GM23248 (cell line): ENCODE results near the gene GTF3C5. TPM values are rescaled to one million over a fixed set of nuclear protein-coding genes. Genes with fewer than 3 reads are reported as not detected.

Source experiments
- DNase-seq: peaks from one replicate; pipeline ENCODE4 v3.0.0-alpha.2; 2015
- H2AFZ ChIP-seq: fragments of 200-600 bp; sonication (generic); 2 replicates; pipeline ENCODE4 v1.6.1; 2016; ENCODE audit warnings: antibody characterized with exemption
- H3F3A ChIP-seq: fragments of 200-600 bp; sonication (generic); 2 replicates; pipeline ENCODE4 v1.6.1; 2016; ENCODE audit warnings: mild to moderate bottlenecking, antibody characterized with exemption, mixed run types; ENCODE audit not compliant: insufficient read depth
- H3K27ac ChIP-seq: fragments of 200-600 bp; sonication (generic); 2 replicates; pipeline ENCODE4 v1.5.1; 2016; ENCODE audit warnings: mild to moderate bottlenecking
- H3K27me3 ChIP-seq: fragments of 200-600 bp; sonication (generic); replicated peaks from 2 replicates; pipeline ENCODE4 v1.6.1; 2016; ENCODE audit warnings: mild to moderate bottlenecking; ENCODE audit not compliant: insufficient read depth
- H3K36me3 ChIP-seq: fragments of 200-600 bp; sonication (generic); 2 replicates; pipeline ENCODE4 v1.6.1; 2016; ENCODE audit warnings: low read depth, mild to moderate bottlenecking
- H3K4me1 ChIP-seq: fragments of 200-600 bp; sonication (generic); 2 replicates; pipeline ENCODE4 v1.6.1; 2016; ENCODE audit warnings: mild to moderate bottlenecking; ENCODE audit not compliant: insufficient read depth
- H3K4me2 ChIP-seq: fragments of 200-600 bp; sonication (generic); one replicate; pipeline ENCODE4 v1.6.1; 2016; ENCODE audit warnings: mild to moderate bottlenecking; ENCODE audit not compliant: unreplicated experiment
- H3K4me3 ChIP-seq: fragments of 200-600 bp; sonication (generic); 2 replicates; pipeline ENCODE4 v1.5.1; 2016; ENCODE audit warnings: mild to moderate bottlenecking
- H3K79me2 ChIP-seq: fragments of 200-600 bp; sonication (generic); 2 replicates; pipeline ENCODE4 v1.6.1; 2016; ENCODE audit warnings: mild to moderate bottlenecking; ENCODE audit not compliant: insufficient read depth
- H3K9ac ChIP-seq: fragments of 200-600 bp; sonication (generic); 2 replicates; pipeline ENCODE4 v1.6.1; 2016; ENCODE audit warnings: mild to moderate bottlenecking
- H3K9me2 ChIP-seq: fragments of 200-600 bp; sonication (generic); 2 replicates; pipeline ENCODE4 v1.6.1; 2016; ENCODE audit warnings: mixed run types, mild to moderate bottlenecking, moderate library complexity; ENCODE audit not compliant: insufficient read depth
- H3K9me3 ChIP-seq: fragments of 200-600 bp; sonication (generic); one replicate; pipeline ENCODE4 v1.6.1; 2017; ENCODE audit warnings: low read depth
- H4K20me1 ChIP-seq: fragments of 200-600 bp; sonication (generic); 2 replicates; pipeline ENCODE4 v1.6.0; 2016; ENCODE audit not compliant: insufficient read depth
- EZH2 ChIP-seq: fragments of 200-600 bp; sonication (generic); IDR thresholded peaks from 2 replicates; pipeline ENCODE4 v1.6.1; 2018; ENCODE audit warnings: antibody characterized with exemption, mild to moderate bottlenecking; ENCODE audit not compliant: insufficient read depth, poor library complexity, severe bottlenecking
- EZH2phosphoT487 ChIP-seq: fragments of 200-600 bp; sonication (generic); IDR thresholded peaks from 2 replicates; pipeline ENCODE4 v1.6.1; 2018; ENCODE audit warnings: antibody characterized with exemption, moderate library complexity, mild to moderate bottlenecking, low read depth; ENCODE audit not compliant: insufficient read depth
- WGBS, 2 experiments: methylation state at CpG; one replicate each; pipeline ENCODE4 v1.1.6; 2015 to 2017; ENCODE audit warnings: low lambda C conversion rate in 2 of 2, low coverage in 1 of 2; ENCODE audit errors: missing lambda C conversion rate in 2 of 2; 5-methylcytosine and 5-hydroxymethylcytosine counted together
- in situ Hi-C: fragments of 300-500 bp; cut with MboI; formaldehyde crosslinking; loops from 2 replicates; pipeline ENCODE4 v1.15.0; 2020
- polyA plus RNA-seq: library from polyadenylated mRNA; unstranded; fragments of >200 nt; fragmentation: Nextera tagmentation; extraction: Ambion mirVana; gene quantifications from 2 replicates; pipeline ENCODE4 v1.2.1, GENCODE V29; 2016
- total RNA-seq: library from RNA; depleted of rRNA; stranded (reverse); fragments of >200 nt; shearing (Covaris generic); gene quantifications from 2 replicates; pipeline ENCODE4 v1.2.3, GENCODE V29; 2014

Gene GTF3C5
- total and polyA plus RNA-seq, 2 experiments from 2014 or later = 33.5 to 40.1 TPM

GRCh38 chr9:133029994-133030316, 842 bp upstream of the GTF3C5 start:
- H3K4me3 ChIP-seq = peak overlapping the region; percentile 92
- H3K4me1 ChIP-seq = peaks cover 7% of the 10 kb centered on the region; the same call in 1 of the 2 replicates
- DNase-seq = no peak
- H3F3A ChIP-seq = no peaks in the 10 kb centered on the region
- no peak for TF ChIP-seq EZH2
- TF ChIP-seq EZH2phosphoT487 = no peak
- H3K79me2 ChIP-seq = peaks cover 52% of the 10 kb centered on the region
- no peaks in the 10 kb centered on the region for H3K9me2 ChIP-seq
- no peaks in the 10 kb centered on the region for H4K20me1 ChIP-seq
- no peaks in the 10 kb centered on the region for H3K36me3 ChIP-seq
- peak overlapping the region; percentile 80 for H2AFZ ChIP-seq
- peak overlapping the region; percentile 92 for H3K9ac ChIP-seq
- H3K27ac ChIP-seq = peak overlapping the region; percentile 64
- WGBS, 2 experiments = 1% methylated on average over 28 of the region's 28 CpGs
- H3K9me3 ChIP-seq = no peaks in the 10 kb centered on the region
- in situ Hi-C loops = loop anchor here (25.0 kb wide), 1 partner anchor 457 kb away; the partner anchor contains the start of gene SLC2A6
- H3K4me2 ChIP-seq = peak overlapping the region; percentile 76
- no peaks in the 10 kb centered on the region for H3K27me3 ChIP-seq

DNA sequence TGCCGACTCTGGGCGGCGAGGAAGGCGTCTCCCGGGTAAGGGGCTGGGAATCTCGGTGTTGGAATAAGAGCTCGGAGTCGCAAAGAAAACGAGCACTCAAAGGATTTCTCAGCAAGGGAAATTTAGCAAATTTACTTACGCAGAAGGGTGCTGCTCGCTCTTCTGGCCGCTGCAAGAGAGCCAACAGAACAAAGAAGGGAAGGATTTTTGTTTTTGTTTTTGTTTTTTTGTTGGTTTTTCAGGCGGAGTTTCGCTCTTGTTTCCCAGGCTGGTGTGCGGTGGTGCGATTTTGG, 279 bp downstream of the GTF3C5 start:
- no peaks in the 10 kb centered on the region for H3F3A ChIP-seq
- no peak for DNase-seq
- H3K9me3 ChIP-seq = no peaks in the 10 kb centered on the region
- H3K9ac ChIP-seq = peak overlapping the region; percentile 92
- H3K4me1 ChIP-seq = peaks cover 7% of the 10 kb centered on the region; the same call in 1 of the 2 replicates
- WGBS, 2 experiments = 2 to 3% methylated on average over 16 of the region's 16 CpGs
- H2AFZ ChIP-seq = peak overlapping the region; percentile 96
- H3K27ac ChIP-seq = peak overlapping the region; percentile 79
- H3K27me3 ChIP-seq = no peaks in the 10 kb centered on the region
- in situ Hi-C loops = loop anchor here (25.0 kb wide), 1 partner anchor 456 kb away; the partner anchor contains the start of gene SLC2A6
- H3K79me2 ChIP-seq = peaks cover 63% of the 10 kb centered on the region
- peak overlapping the region; percentile 99 for H3K4me2 ChIP-seq
- no peaks in the 10 kb centered on the region for H3K36me3 ChIP-seq
- H3K9me2 ChIP-seq = no peaks in the 10 kb centered on the region
- TF ChIP-seq EZH2phosphoT487 (no peak), EZH2 (no peak)
- peak overlapping the region; percentile 92 for H3K4me3 ChIP-seq
- no peaks in the 10 kb centered on the region; the same call in 1 of the 2 replicates for H4K20me1 ChIP-seq

DNA sequence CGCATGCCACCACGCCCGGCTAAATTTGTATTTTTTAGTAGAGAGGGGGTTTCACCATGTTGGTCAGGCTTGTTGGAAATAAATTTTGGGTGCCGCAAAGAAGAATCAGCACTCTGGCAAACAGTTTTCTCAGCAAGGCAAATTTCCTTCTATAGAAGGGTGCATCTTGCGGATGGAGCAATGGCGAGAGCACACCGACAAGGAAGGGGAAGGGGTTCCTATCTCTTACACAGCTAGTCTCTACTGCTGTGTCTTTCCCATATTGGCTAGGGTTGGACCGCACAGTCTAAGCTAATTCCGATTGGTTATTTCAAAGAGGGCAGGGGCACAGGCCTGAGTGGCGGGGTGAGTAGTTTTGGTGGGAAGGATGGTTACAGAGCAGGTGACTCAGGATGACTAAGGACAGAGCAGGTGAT, 707 bp downstream of the GTF3C5 start:
- Histone ChIP-seq H3K27me3 (no peaks in the 10 kb centered on the region), H3K9me3 (no peaks in the 10 kb centered on the region), H3K36me3 (no peaks in the 10 kb centered on the region), H3K27ac (no peak overlapping the region), H3K4me3 (peak overlapping the region; percentile 92), H3K9ac (peak overlapping the region; percentile 92), H3K4me2 (peak overlapping the region; percentile 99), H3K79me2 (peaks cover 67% of the 10 kb centered on the region), H3K4me1 (peaks cover 7% of the 10 kb centered on the region; the same call in 1 of the 2 replicates), H4K20me1 (no peaks in the 10 kb centered on the region; the same call in 1 of the 2 replicates), H3F3A (no peaks in the 10 kb centered on the region), H2AFZ (peak overlapping the region; percentile 96), H3K9me2 (no peaks in the 10 kb centered on the region)
- DNase-seq = peak; percentile 20
- no peak for TF ChIP-seq EZH2phosphoT487
- TF ChIP-seq EZH2 = no peak
- 50 to 51% methylated on average over 10 of the region's 10 CpGs for WGBS, 2 experiments
- in situ Hi-C loops = loop anchor here (25.0 kb wide), 1 partner anchor 456 kb away; the partner anchor contains the start of gene SLC2A6

DNA sequence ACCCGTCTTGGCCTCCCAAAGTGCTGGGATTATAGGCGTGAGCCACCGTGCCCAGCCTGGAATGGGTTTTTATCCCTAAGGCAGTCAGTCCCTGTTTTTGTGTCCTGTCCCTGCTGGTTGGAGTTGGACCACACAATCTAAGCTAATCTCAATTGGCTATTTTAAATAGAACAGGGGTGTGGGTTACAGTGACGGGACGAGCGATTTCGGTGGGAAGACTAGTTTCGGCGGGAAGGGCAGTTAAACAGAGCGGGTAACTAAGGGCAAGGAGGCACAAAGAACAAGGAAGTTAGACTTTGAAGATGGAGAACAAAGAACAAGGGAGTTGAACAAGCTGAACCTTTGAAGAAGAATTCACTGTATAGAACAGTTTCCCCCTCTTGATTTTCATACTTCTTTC, 1.4 kb downstream of the GTF3C5 start:
- H3K27ac ChIP-seq = no peak overlapping the region
- in situ Hi-C loops = loop anchor here (25.0 kb wide), 1 partner anchor 455 kb away; the partner anchor contains the start of gene SLC2A6
- no peaks in the 10 kb centered on the region; the same call in 1 of the 2 replicates for H4K20me1 ChIP-seq
- TF ChIP-seq EZH2phosphoT487 (no peak), EZH2 (no peak)
- no peak for DNase-seq
- no peaks in the 10 kb centered on the region for H3K27me3 ChIP-seq
- WGBS, 2 experiments = 95 to 99% methylated on average over 10 of the region's 10 CpGs
- H3F3A ChIP-seq = no peaks in the 10 kb centered on the region
- H3K9me2 ChIP-seq = no peaks in the 10 kb centered on the region
- peaks cover 74% of the 10 kb centered on the region for H3K79me2 ChIP-seq
- peaks cover 7% of the 10 kb centered on the region; the same call in 1 of the 2 replicates for H3K4me1 ChIP-seq
- H3K4me3 ChIP-seq = peak overlapping the region; percentile 92
- H3K36me3 ChIP-seq = no peaks in the 10 kb centered on the region
- no peak overlapping the region for H3K9ac ChIP-seq
- no peak overlapping the region for H2AFZ ChIP-seq
- H3K9me3 ChIP-seq = no peaks in the 10 kb centered on the region
- H3K4me2 ChIP-seq = peak overlapping the region; percentile 99
